HG03469 (cell line): ENCODE data around the gene MGAT3.
"Not testable (repeated sequence)": the region's sequence is repeated elsewhere in the genome, so short reads cannot be mapped to it uniquely, and the experiment has no call there.

Experiments used
- ATAC-seq: cut with Tn5 transposase; IDR thresholded peaks from one replicate; pipeline ENCODE4 v1.9.1; 2021; ENCODE audit warnings: mild to moderate bottlenecking, moderate library complexity, moderate number of reproducible peaks; ENCODE audit not compliant: unreplicated experiment

MGAT3 gene

GRCh38 chr22:39508393-39508792, 51.6 kb downstream of the MGAT3 start:
- no peak for ATAC-seq

- ATAC-seq, result no peak
These were observed 53.8 kb downstream of the MGAT3 start for GRCh38 chr22:39510529-39511149.

GRCh38 chr22:39511226-39511625, 54.4 kb downstream of the MGAT3 start:
- ATAC-seq, result no peak

- ATAC-seq, result no peak
These were observed 55.2 kb downstream of the MGAT3 start for GRCh38 chr22:39512026-39512425.

GRCh38 chr22:39513791-39514190, 57.0 kb downstream of the MGAT3 start:
- ATAC-seq, result no peak

- no peak for ATAC-seq
These were observed 57.7 kb downstream of the MGAT3 start for GRCh38 chr22:39514373-39514973.

GRCh38 chr22:39515266-39516050, 58.6 kb downstream of the MGAT3 start:
- no peak for ATAC-seq

- ATAC-seq, result no peak
These were observed 60.7 kb downstream of the MGAT3 start for GRCh38 chr22:39517470-39517869.

GRCh38 chr22:39518144-39518786, 61.5 kb downstream of the MGAT3 start:
- ATAC-seq, result no peak

- ATAC-seq, result no peak
These were observed 62.3 kb downstream of the MGAT3 start for GRCh38 chr22:39518996-39519680.

GRCh38 chr22:39519681-39520225, 62.9 kb downstream of the MGAT3 start:
- peak; percentile 39 for ATAC-seq

GRCh38 chr22:39520226-39521105, 63.7 kb downstream of the MGAT3 start, which contains the start of gene ATF4:
Gene ATF4 (plus strand): TSS chr22:39520562. CDS start chr22:39521446, 884 bp downstream.
- ATAC-seq, result peak; percentile 17

GRCh38 chr22:39521106-39521885, 64.5 kb downstream of the MGAT3 start:
- ATAC-seq, result not testable (repeated sequence)

- not testable (repeated sequence) for ATAC-seq
These were observed 65.3 kb downstream of the MGAT3 start for GRCh38 chr22:39522091-39522490.

- no peak for ATAC-seq
These were observed 65.9 kb downstream of the MGAT3 start for GRCh38 chr22:39522567-39523300.

- no peak for ATAC-seq
These were observed 67.4 kb downstream of the MGAT3 start for GRCh38 chr22:39524089-39524752.
